HG03575 (cell line): ENCODE measurements around the gene TARBP2.

ENCODE experiments used
- ATAC-seq: cut with Tn5 transposase; IDR thresholded peaks from one replicate; pipeline ENCODE4 v1.9.1; 2021; ENCODE audit not compliant: unreplicated experiment, insufficient number of reproducible peaks, low FRiP score; ENCODE audit errors: extremely low read depth

The TARBP2 gene

GRCh38 chr12:53506881-53507602 lies 6.0 kb downstream of the TARBP2 start, which contains the start of gene NPFF:
NPFF (minus strand) TSS chr12:53507484; CDS start chr12:53507474, 10 bp downstream.
- no peak for ATAC-seq

- no peak for ATAC-seq
Measured at GRCh38 chr12:53507603-53507885, 6.5 kb downstream of the TARBP2 start.

GRCh38 chr12:53508534-53509170 lies 7.6 kb downstream of the TARBP2 start:
- peak; percentile 47 for ATAC-seq

- ATAC-seq: no peak
Measured at GRCh38 chr12:53510181-53510812, 9.2 kb downstream of the TARBP2 start.

DNA sequence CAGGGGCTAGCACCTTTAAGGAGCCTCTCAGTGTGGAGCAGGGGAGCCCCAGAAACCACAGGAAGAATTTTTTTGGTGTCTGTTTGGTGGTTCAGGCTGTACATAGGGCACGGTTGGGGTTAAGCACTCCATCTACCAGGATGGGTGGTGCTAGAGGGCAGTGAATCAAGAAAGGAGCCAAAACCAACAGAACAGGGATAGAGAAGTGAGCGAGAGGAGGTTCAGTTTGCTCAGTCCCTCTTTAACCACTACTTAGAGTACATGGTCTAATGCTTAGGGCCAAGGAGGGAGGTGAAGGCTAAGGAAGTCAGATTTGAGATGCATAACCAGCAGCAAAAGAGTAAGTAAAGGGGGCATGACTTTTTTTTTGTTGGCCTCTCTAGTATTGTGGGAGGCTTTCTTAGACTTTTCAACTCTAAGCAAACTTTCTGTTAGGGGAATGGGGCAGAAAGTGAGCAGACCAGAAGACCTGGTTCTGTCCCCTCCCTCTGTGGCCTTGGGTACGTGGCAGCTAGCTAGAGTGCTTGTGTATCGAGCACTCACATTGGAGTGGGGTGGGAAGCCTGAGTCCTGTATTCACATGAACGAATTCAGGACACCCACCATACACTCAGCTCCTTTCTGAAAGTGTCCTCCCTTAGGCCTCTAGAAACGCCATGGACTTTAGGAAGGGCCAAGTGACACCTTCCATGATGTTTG lies 12.8 kb downstream of the TARBP2 start:
- ATAC-seq: no peak

DNA sequence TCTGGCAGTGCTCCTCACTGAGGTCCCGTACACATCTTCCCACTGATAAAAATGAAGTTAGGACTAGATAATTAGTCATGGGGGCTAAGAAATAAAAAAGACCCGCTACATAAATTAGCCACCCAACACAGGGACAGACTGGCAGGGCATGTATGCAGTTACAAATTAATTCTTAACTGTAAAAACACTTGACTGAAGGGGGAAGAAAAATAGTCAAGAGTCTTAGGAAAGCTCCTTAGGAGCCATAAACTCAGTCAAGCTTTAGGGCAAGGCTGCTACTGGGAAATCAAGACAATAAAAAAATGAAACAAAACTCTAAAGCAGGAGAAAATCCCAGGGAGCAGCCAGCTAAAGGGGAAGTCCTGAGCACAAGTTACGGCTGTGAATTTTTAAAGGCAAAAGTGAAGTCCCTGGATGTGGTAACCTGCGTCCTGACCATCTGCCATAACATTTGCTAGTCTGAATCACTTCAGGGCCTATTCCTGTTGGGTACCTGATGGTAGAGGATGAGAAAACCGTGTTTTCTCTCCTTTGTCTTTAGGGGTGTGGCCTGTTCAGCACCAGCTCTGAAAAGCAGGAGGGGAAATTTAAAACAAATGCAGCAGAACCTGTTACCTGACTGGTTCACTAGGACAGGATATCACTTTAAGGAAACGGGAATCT lies 13.7 kb downstream of the TARBP2 start:
- ATAC-seq: no peak

DNA sequence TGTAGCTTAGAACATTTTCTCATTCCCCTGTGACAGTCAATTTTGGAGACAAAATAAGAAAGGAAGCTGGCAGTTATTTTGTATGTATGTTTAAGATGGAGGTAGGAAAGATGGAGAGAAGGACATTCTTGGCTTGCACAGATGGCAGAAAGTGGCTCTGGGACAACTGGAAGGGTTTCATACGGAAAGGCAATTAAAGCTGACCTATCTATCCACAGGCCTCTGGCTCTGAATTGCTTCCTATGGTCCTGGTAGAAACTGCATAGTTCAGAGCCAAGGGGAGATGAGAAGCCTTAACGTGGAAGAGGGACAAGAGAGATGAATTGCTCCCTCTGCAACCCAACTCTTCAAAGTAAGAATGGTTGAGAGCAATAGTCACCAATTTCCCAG lies 14.2 kb downstream of the TARBP2 start:
- ATAC-seq: no peak

DNA sequence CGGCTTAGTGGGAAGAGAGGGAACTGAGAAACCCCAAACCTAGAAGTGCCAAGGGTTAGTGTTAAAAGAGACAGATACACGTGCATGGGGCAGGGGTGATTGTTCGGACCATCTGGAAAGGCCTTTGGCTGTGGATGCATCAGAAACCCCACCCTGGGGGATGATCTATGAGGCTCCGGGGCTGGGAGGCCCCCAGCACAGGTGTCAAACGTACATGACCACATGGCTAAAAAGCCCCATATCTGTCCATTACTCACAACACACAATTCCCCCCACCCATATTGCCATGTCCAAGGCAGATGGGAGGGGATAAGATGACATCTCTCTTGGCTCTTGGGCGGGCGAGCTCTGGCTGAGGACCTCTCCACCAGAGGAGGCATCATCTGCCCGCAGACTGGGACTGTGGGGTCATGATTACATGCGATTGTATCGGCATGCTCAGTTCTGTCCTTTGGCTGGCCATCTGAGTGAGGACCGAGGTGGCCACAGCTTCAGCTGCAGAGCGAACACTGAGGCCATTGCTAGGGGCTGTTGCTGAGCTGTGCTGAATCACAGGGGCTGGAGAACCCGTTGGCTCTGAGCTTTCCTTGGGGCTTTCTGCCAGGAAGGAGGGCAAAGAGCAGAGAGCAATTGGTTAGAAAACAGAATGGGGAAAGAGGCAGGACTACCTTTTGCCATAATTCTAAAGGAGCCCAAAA lies 15.8 kb downstream of the TARBP2 start:
- no peak for ATAC-seq

GRCh38 chr12:53518381-53518780 lies 17.3 kb downstream of the TARBP2 start:
- ATAC-seq: no peak

DNA sequence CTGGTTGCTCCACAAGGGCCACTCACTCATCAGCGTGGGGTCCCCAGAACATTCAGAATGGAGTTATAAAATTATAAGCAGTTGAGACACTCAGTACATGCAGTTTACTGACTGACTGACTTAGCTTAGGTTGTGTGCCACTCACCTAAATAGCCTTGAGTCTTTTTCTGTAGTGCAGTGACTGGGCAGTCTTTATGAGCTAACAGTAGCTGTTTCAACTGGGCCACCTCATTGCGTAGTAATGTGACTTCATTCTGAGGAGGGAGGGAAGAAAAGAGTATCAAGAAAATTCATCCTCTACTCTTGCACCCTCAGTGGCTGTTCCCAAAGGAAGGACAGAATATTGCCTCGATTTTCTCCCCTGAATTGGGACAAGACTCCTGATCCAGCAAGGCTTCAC lies 22.0 kb downstream of the TARBP2 start:
- no peak for ATAC-seq

DNA sequence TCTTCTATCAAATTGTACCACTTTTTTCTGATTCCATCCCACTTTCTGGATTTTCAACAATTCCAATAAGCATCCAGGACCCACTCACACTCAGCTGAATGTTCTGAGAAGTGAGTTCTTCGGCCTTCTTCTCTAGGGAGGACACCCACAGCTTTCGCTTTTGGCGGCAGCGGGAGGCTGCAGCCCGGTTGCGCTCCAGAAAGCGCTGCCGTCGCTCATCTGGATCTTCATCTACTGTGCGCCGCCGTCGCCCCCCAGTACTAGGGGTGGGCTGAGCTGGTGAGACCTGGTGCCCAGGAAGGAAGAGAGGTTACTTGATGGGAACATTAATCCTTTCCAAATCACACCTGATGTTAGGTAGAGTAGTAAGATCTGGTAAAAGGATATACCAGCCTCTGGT lies 23.4 kb downstream of the TARBP2 start:
- ATAC-seq: no peak

- no peak for ATAC-seq
Measured at GRCh38 chr12:53530061-53530460, 29.0 kb downstream of the TARBP2 start.

DNA sequence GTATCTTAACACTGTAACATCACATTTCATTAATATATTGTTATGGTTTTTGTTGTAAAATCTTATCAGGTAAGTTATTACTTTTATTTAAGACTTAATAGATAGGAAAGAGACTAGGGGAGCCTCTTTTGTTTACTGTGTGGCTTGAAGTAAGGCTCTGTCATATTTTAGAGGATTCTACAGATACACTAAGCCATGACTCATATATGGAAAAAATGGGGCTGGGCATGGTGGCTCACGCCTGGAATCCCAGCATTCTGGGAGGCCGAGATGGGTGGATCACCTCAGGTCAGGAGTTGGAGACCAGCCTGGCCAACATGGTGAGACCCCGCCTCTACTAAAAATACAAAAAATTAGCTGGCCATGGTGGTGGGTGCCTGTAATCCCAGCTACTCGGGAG lies 29.8 kb downstream of the TARBP2 start:
- no peak for ATAC-seq

- ATAC-seq: no peak
Measured at GRCh38 chr12:53532021-53532420, 30.9 kb downstream of the TARBP2 start.

DNA sequence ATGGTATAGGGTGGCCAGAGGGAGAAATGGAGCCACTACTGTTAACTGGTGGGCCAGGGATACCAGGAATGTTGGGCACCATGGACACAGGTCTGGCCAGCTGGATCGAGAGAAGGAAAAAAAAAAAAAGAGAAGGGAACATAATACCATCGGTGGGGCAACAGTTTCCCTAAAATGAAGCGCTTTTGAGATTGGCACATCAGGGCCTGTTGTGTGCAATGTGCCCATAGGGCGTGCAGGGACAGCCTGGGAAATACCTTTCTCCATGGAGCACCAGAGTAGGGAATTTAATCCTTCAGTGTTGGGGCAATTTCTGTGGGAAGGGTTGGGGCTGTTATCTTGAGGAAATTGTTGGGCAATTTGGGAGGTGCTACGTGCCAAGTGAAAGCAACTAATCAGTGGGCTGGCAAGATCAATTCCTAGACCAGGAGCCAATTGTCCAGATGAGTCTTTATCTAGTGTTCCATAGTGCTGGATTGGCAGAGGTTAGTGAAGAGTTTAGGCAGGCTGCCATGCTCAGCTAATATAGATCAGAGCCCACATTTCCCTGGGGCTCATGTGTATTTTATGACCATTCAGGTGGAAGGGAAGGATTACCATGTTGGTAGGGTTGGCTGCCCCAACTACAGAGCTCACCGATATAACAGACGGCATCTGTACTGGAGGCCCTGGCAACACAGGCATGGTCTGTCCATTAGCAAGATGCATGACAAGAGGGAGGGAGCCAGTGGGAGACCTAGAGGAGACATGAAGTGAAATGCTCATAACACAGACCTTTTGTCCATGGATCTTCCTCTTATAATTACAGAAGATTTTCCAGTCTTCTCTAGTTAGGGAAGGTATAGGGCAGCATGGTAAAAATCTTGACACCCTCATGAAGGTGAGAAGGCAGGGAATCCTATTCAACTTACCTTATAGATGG lies 31.7 kb downstream of the TARBP2 start:
- ATAC-seq: no peak

- ATAC-seq: no peak
Measured at GRCh38 chr12:53533471-53533870, 32.4 kb downstream of the TARBP2 start.

DNA sequence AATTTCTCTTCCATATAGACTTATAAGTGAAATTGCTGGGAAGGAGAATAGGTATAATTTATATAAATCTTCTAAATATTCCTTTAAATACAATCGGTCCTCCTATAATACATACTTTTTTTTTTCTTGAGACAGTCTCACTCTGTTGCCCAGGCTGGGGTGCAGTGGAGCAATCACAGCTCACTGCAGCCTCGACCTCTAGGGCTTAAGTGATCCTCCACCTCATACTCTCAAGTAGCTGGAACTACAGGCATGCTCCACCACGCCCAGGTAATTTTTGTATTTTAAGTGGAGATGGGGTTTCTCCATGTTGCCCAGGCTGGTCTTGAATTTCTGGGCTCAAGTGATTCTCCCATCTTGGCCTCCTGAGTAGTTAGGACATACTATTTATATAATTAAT lies 35.9 kb downstream of the TARBP2 start:
- no peak for ATAC-seq

DNA sequence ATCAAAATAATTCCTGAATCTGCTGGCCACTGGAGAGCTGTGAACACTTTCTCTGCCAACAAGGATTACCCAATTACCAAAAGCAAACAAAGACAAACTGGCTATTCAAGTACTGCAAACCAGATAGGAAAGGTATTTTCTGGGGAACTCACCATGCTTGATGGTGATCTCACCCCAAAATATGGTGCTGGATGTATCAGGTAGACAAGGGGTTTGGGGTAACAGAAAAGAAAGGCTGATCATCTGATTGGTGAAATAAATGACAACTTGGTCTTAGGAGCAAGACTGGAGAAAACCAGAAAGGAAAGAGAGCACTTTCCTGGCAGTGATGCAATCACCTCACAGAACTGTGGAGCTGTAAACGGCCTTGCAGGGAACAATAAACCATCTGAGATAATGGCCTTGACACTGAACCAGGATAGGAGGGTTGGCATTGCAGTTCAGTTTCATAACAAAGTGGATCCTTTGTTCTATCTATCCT lies 37.2 kb downstream of the TARBP2 start:
- ATAC-seq: no peak
